ENCODE data around the gene ARHGEF12. TPM values are rescaled to one million over a fixed set of nuclear protein-coding genes. Genes with fewer than 3 reads are reported as not detected.

The ARHGEF12 gene
- total RNA-seq, 4 donors from 2014 or later: 92.1 to 122 (median 104) TPM

GRCh38 chr11:120528749-120529148 lies 192.5 kb downstream of the ARHGEF12 start:
- Histone ChIP-seq H3K4me3 (no peak overlapping the region), H3K4me1 (peaks cover 0 to 14% (median 0%) of the 10 kb centered on the region in 4 donors), H3K9me3 (no peaks in the 10 kb centered on the region), H3K27ac (no peak overlapping the region), H3K27me3 (no peaks in the 10 kb centered on the region), H3K36me3 (no peaks in the 10 kb centered on the region)
- 92 to 93% methylated on average over 4 of the region's 4 CpGs for WGBS, 2 donors
- TF ChIP-seq EP300 (IDR thresholded peaks at IDR 0.05): no peak
- no peak for TF ChIP-seq CTCF (IDR thresholded peaks at IDR 0.05)
- no peak for TF ChIP-seq POLR2A (IDR thresholded peaks at IDR 0.05)
- no peak for DNase-seq (ENCODE audit: low spot score in 2 of 2)

GRCh38 chr11:120529214-120529613 lies 193.0 kb downstream of the ARHGEF12 start:
- no peak overlapping the region for H3K4me3 ChIP-seq
- no peak for TF ChIP-seq EP300 (IDR thresholded peaks at IDR 0.05)
- no peak for TF ChIP-seq POLR2A (IDR thresholded peaks at IDR 0.05)
- TF ChIP-seq CTCF (IDR thresholded peaks at IDR 0.05): no peak
- WGBS, 2 donors: 88 to 96% methylated on average over 7 of the region's 7 CpGs
- no peak overlapping the region for H3K27ac ChIP-seq
- no peaks in the 10 kb centered on the region for H3K9me3 ChIP-seq
- no peaks in the 10 kb centered on the region for H3K36me3 ChIP-seq
- peaks cover 0 to 14% (median 0%) of the 10 kb centered on the region in 4 donors for H3K4me1 ChIP-seq
- no peak for DNase-seq (ENCODE audit: low spot score in 2 of 2)
- no peaks in the 10 kb centered on the region for H3K27me3 ChIP-seq

- Histone ChIP-seq H3K27me3 (no peaks in the 10 kb centered on the region), H3K36me3 (no peaks in the 10 kb centered on the region), H3K4me3 (no peak overlapping the region), H3K4me1 (peaks cover 0 to 14% (median 0%) of the 10 kb centered on the region in 4 donors), H3K27ac (no peak overlapping the region), H3K9me3 (no peaks in the 10 kb centered on the region)
- TF ChIP-seq POLR2A (IDR thresholded peaks at IDR 0.05) (no peak), CTCF (IDR thresholded peaks at IDR 0.05) (no peak), EP300 (IDR thresholded peaks at IDR 0.05) (no peak)
- DNase-seq (ENCODE audit: low spot score in 2 of 2): no peak
- WGBS, 2 donors: 86 to 87% methylated on average over 6 of the region's 6 CpGs
These were observed 193.7 kb downstream of the ARHGEF12 start for GRCh38 chr11:120529911-120530310.

GRCh38 chr11:120532082-120532831 lies 196.0 kb downstream of the ARHGEF12 start:
- DNase-seq (ENCODE audit: low spot score in 2 of 2): no peak
- no peak overlapping the region for H3K27ac ChIP-seq
- H3K4me3 ChIP-seq: no peak overlapping the region
- no peaks in the 10 kb centered on the region for H3K36me3 ChIP-seq
- 57 to 59% methylated on average over 15 to 16 of the region's 16 CpGs for WGBS, 2 donors
- H3K27me3 ChIP-seq: no peaks in the 10 kb centered on the region
- TF ChIP-seq CTCF (IDR thresholded peaks at IDR 0.05) (no peak), EP300 (IDR thresholded peaks at IDR 0.05) (no peak), POLR2A (IDR thresholded peaks at IDR 0.05) (no peak)
- H3K9me3 ChIP-seq: no peaks in the 10 kb centered on the region
- H3K4me1 ChIP-seq: peaks cover 0 to 10% (median 0%) of the 10 kb centered on the region in 4 donors

GRCh38 chr11:120532832-120533196 lies 196.6 kb downstream of the ARHGEF12 start:
- no peak for DNase-seq (ENCODE audit: low spot score in 2 of 2)
- Histone ChIP-seq H3K9me3 (no peaks in the 10 kb centered on the region), H3K27me3 (no peaks in the 10 kb centered on the region), H3K4me1 (peaks cover 0 to 7% (median 0%) of the 10 kb centered on the region in 4 donors), H3K36me3 (no peaks in the 10 kb centered on the region), H3K27ac (no peak overlapping the region), H3K4me3 (no peak overlapping the region)
- TF ChIP-seq POLR2A (IDR thresholded peaks at IDR 0.05) (no peak), EP300 (IDR thresholded peaks at IDR 0.05) (no peak), CTCF (IDR thresholded peaks at IDR 0.05) (no peak)
- WGBS, 2 donors: 60 to 64% methylated on average over 5 of the region's 5 CpGs
